Ovary (tissue), 3 donors: ENCODE measurements around the gene AKAP17A.

Experiments
- CTCF ChIP-seq, 3 donors: fragments of 450-650 bp in 2 of 3; fragments of 200-600 bp in 1 of 3; IDR thresholded peaks; one replicate each; pipeline versions ENCODE4 v1.5.1 to v1.8.0; 2016 to 2022; ENCODE audit warnings: antibody characterized with exemption in 3 of 3, mild to moderate bottlenecking in 1 of 3
- EP300 ChIP-seq: sonication (generic); formaldehyde crosslinking; IDR thresholded peaks from one replicate; pipeline ENCODE4 v1.6.1; 2017; ENCODE audit warnings: antibody characterized with exemption
- POLR2A ChIP-seq: fragments of 450-650 bp; IDR thresholded peaks from one replicate; pipeline ENCODE4 v1.6.1; 2017; ENCODE audit warnings: antibody characterized with exemption, mild to moderate bottlenecking, moderate library complexity
- donor health status: DM: no; HTN: no; CAD: no.

- TF ChIP-seq CTCF (IDR thresholded peaks at IDR 0.05), result no peak
- no peak for TF ChIP-seq POLR2A
- TF ChIP-seq EP300, result no peak
Observed at GRCh38 chrX:1542994-1543725, 48.2 kb upstream of the AKAP17A start.
